ENCODE measurements around the gene XDH.

The XDH gene

GRCh38 chr2:31402388-31402787 lies 12.2 kb downstream of the XDH start:
- no peak for DNase-seq (ENCODE audit: low spot score)

GRCh38 chr2:31401580-31401979 lies 13.0 kb downstream of the XDH start:
- DNase-seq (ENCODE audit: low spot score): no peak

- DNase-seq (ENCODE audit: low spot score): no peak
Measured at GRCh38 chr2:31398881-31399280, 15.7 kb downstream of the XDH start.

- DNase-seq (ENCODE audit: low spot score): no peak
Measured at GRCh38 chr2:31397094-31397493, 17.4 kb downstream of the XDH start.

- DNase-seq (ENCODE audit: low spot score): no peak
Measured at GRCh38 chr2:31390324-31390723, 24.2 kb downstream of the XDH start.

GRCh38 chr2:31388736-31389135 lies 25.8 kb downstream of the XDH start:
- DNase-seq (ENCODE audit: low spot score): no peak

GRCh38 chr2:31387850-31388249 lies 26.7 kb downstream of the XDH start:
- no peak for DNase-seq (ENCODE audit: low spot score)

- DNase-seq (ENCODE audit: low spot score): no peak
Measured at GRCh38 chr2:31386648-31387047, 27.9 kb downstream of the XDH start.

GRCh38 chr2:31386172-31386571 lies 28.4 kb downstream of the XDH start:
- no peak for DNase-seq (ENCODE audit: low spot score)

- no peak for DNase-seq (ENCODE audit: low spot score)
Measured at GRCh38 chr2:31384771-31385276, 29.7 kb downstream of the XDH start.

- DNase-seq (ENCODE audit: low spot score): no peak
Measured at GRCh38 chr2:31384351-31384750, 30.2 kb downstream of the XDH start.

- no peak for DNase-seq (ENCODE audit: low spot score)
Measured at GRCh38 chr2:31383471-31384153, 30.9 kb downstream of the XDH start.

GRCh38 chr2:31382452-31383120 lies 32.0 kb downstream of the XDH start:
- DNase-seq (ENCODE audit: low spot score): no peak

GRCh38 chr2:31381601-31382000 lies 32.9 kb downstream of the XDH start:
- no peak for DNase-seq (ENCODE audit: low spot score)

GRCh38 chr2:31380243-31380642 lies 34.3 kb downstream of the XDH start:
- DNase-seq (ENCODE audit: low spot score): no peak

GRCh38 chr2:31379747-31380146 lies 34.8 kb downstream of the XDH start:
- no peak for DNase-seq (ENCODE audit: low spot score)

GRCh38 chr2:31378791-31379501 lies 35.6 kb downstream of the XDH start:
- DNase-seq (ENCODE audit: low spot score): no peak

GRCh38 chr2:31378389-31378788 lies 36.2 kb downstream of the XDH start:
- no peak for DNase-seq (ENCODE audit: low spot score)

GRCh38 chr2:31373127-31373526 lies 41.4 kb downstream of the XDH start:
- DNase-seq (ENCODE audit: low spot score): no peak

- no peak for DNase-seq (ENCODE audit: low spot score)
Measured at GRCh38 chr2:31372097-31372496, 42.4 kb downstream of the XDH start.

GRCh38 chr2:31371691-31372090 lies 42.9 kb downstream of the XDH start:
- no peak for DNase-seq (ENCODE audit: low spot score)

- DNase-seq (ENCODE audit: low spot score): no peak
Measured at GRCh38 chr2:31366733-31367132, 47.8 kb downstream of the XDH start.

- no peak for DNase-seq (ENCODE audit: low spot score)
Measured at GRCh38 chr2:31365834-31366505, 48.6 kb downstream of the XDH start.
